GM19240 (cell line): ENCODE data around the gene CARD16.
"Not testable (repeated sequence)": the region's sequence is repeated elsewhere in the genome, so short reads cannot be mapped to it uniquely, and the experiment has no call there.

Experiments used
- DNase-seq: peaks from one replicate; pipeline ENCODE4 v3.0.0; 2011; ENCODE audit warnings: low spot score; ENCODE audit not compliant: insufficient read length

The CARD16 gene

DNA sequence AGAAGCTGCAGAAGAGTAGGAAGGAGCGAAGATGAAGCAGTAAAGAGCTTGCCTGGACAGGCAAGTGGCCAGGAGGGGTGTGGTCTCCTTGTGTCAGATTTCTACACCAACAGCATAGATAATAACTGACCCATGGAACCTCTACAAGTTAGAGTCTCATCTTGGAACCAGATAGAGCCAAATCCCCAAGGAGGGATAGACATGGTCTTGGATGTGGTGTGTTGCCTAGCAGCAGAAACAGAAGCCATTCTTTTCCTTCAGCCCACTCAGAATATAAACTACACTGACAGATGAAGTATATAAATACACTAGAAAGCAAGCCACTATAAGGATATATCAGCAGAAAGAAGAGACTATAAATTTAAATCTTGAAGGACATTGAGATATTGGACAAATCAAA, 4.3 kb upstream of the CARD16 start:
- no peak for DNase-seq

- DNase-seq, result no peak
These were observed 1.9 kb upstream of the CARD16 start for GRCh38 chr11:105046898-105047579.

- no peak for DNase-seq
These were observed 651 bp upstream of the CARD16 start for GRCh38 chr11:105045676-105046296.

DNA sequence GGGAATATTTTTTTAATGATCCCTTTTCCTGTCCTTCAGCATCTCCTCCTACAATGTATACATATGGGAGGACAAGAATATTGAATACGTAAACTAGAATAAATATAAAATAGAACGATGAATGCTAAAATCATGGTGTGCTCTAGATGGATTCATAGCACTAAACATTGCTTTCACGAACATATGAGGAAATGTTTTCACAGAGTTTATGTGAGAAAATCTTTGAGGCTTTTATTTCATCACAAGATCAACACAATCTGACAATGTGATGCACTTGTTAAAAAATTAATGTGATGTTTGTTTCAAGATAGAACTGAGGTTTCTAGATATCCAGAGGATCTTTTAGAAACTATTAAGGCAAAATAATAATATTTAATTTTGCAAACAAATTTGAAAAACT, 3.0 kb downstream of the CARD16 start:
- DNase-seq, result no peak

- DNase-seq, result no peak
These were observed 4.4 kb downstream of the CARD16 start for GRCh38 chr11:105040703-105041102.

- no peak for DNase-seq
These were observed 10.1 kb downstream of the CARD16 start, which contains the start of gene CASP1 for GRCh38 chr11:105034813-105035620. CASP1 (minus strand) TSS chr11:105035144; CDS start chr11:105035113, 31 bp downstream.

DNA sequence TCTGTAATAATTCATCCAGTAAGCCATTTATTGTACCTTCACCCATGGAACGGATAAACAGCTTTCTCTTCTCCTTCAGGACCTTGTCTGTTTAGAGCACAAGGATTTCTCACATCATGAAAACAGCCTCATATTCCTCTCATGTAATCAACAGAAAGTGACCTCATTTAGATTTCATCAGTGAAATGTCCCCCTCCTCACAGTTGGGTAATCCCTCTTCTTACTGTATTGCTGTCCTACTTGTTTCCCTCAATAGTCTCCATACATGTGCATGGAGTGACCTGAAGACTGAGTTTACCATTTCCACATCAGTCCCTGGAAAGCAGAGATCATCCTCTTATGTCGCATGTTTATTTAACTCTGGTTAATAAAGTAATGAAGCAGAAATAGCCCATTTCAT, 10.7 kb downstream of the CARD16 start:
- DNase-seq, result not testable (repeated sequence)

GRCh38 chr11:105033781-105034180, 11.4 kb downstream of the CARD16 start:
- no peak for DNase-seq

GRCh38 chr11:105033343-105033742, 11.8 kb downstream of the CARD16 start:
- DNase-seq, result no peak

- no peak for DNase-seq
These were observed 12.6 kb downstream of the CARD16 start for GRCh38 chr11:105032495-105032894.

DNA sequence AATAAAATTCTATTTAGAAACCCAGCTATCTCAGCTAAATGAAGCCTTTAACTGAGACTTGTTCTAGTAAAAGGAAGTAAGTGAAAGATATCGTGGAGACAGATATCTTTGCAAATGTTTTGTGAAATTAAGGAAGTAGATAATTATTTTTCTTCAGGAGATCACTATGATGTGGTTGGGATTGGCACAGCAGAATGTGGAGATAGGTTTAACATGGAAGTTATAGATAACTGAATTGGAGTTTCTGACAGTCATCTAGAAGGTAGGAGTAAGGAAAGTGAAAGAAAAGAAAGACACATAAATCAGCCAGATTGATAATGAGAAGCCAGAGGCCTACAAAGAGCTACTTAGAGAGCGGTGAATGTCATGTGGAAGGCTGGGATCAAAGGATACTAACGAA, 17.5 kb downstream of the CARD16 start:
- no peak for DNase-seq

DNA sequence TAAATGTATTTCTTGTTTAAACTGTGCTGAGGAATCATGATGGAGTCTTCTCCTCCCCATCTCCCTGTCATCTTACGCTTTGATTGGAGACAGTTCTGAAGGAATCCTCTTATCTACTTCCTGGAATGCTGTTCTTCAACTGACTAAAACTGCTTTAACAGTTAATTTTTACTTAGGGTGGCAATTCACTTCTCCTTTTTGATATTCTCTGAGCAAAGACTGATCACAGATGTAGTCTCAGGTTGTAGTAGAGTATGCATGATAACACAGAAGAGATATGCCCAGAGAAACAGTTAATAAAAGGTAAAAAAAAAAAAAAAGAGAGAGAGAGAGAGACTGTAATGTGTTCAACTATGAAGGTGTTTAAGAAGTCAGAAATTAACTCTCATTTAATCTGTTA, 20.7 kb downstream of the CARD16 start:
- no peak for DNase-seq

- DNase-seq, result no peak
These were observed 22.1 kb downstream of the CARD16 start, which contains the start of gene CASP5 for GRCh38 chr11:105023003-105023402. CASP5 (minus strand) TSS chr11:105023168; CDS start chr11:105023136, 32 bp downstream.

DNA sequence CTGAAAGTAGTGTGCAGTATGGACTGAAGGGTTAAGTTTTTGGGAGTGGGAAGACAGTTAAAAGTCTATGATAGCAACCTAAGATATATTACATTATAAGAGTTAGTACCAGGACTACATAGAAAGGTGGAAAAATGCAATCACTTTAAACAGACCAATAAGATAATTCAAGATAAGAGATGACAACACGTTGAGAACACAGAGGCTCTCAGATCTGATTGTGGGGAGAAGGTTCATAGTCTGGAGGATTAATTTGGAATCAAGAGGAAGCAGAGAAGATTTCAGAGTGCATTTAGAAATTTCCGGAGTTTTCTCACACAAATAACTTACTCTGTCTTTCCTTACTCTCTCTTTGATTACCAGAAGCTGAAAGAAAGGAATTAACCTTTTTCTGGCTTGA, 22.6 kb downstream of the CARD16 start:
- DNase-seq, result no peak

GRCh38 chr11:105007463-105007862, 37.7 kb downstream of the CARD16 start:
- no peak for DNase-seq

GRCh38 chr11:105005451-105005845, 39.7 kb downstream of the CARD16 start:
- DNase-seq, result no peak

GRCh38 chr11:105004021-105004420, 41.1 kb downstream of the CARD16 start:
- no peak for DNase-seq

DNA sequence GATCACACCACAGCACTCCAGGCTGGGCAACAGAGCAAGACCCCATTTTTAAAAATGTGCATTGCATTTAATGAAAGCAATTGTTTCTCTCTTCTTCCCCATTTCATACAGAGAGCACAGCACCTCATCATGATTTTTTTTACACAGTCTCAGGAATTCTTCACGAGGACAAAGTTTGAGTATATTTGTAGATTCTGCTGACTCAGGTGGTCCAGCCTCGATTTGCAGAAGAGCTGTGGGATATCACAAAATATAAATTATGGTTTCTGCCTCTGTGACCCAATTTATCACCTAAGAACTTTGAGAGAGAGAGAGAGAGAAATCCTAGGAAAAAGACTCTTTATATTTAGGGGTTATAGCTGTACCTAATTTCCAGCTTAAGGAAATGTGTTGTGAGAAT, 42.0 kb downstream of the CARD16 start:
- no peak for DNase-seq

DNA sequence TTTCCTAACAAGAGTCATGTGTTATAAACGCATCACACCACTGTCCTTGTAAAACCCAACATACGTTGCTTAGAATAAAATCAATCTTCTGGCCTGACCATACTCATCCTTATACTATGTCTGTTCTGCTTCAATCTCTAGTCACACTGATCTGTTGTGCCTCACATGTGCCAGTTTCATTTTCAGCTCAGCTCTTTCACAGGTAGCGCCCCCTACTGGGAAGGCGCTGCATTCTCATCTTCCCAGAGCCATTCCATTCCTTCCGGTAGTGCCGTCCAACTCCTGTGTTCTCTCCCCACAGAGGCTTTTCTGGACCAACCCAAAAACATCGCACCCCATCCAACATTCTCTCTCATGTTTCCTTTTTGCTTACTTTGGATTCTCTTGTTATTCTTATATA, 44.3 kb downstream of the CARD16 start:
- peak; percentile 6 for DNase-seq

DNA sequence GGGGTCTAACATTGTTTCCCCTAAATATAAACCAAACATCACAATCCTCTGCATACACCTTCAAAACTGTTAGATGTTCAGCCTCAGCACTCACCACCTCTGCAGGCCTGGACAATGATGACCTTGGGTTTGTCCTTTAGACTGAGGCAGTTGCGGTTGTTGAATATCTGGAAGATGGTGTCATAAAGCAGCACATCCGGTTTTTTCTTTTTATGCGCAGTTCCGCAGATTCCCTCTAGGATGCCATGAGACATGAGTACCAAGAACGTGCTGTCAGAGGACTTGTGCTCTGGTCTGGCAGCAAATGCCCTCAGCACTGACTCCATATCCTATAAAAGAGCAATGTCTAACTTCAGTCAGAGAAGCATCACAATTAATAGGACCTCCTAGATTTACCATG, 45.0 kb downstream of the CARD16 start:
- no peak for DNase-seq

DNA sequence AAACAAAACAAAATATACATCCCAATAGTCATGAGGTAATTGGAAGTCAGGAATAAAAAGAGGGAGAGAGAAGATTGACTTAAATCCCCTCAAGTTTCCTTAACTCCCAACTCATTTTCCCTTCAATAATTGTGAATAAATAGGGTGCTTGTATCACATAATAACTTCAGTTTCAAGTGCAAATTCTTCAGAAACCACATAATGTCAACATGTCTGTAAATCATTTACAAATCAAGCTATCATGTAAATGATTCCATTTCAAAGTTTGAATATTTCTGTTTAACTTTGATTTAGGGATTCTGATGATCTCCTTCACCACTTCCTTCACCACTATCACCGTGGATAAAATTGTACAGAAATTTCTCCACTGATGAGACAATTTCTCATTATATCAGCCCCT, 45.4 kb downstream of the CARD16 start:
- DNase-seq, result no peak

DNA sequence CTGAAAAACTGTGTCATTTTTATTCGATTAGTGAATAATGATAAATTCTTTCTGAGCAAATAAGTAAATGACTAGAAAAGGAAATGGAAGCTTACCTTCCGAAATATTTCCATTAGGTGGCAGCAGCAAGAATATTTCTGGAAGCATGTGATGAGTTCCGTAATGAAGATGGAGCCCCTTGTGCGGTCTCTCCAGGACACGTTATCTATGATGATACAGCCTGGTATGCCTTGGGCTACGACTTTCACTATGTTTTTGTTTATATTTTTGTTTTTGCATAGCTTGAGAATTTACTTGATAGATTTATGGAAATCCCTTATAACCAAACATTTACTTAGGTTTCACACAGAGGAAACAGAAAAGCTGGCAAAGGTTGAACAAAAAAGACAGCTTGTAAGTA, 47.8 kb downstream of the CARD16 start:
- no peak for DNase-seq
